Endothelial cell of umbilical vein (primary cell): ENCODE measurements around the gene MED29.

Source experiments
- GATA2 ChIP-seq: IDR thresholded peaks from 2 replicates; pipeline ENCODE4 v1.7.0; 2011; ENCODE audit warnings: low read depth, mild to moderate bottlenecking, moderate library complexity, mixed read lengths, low read length; ENCODE audit not compliant: insufficient read length, insufficient read depth
- JUN ChIP-seq: IDR thresholded peaks from 2 replicates; pipeline ENCODE4 v1.6.1; 2011; ENCODE audit warnings: borderline replicate concordance, low read depth; ENCODE audit not compliant: insufficient read length, insufficient read depth
- MAX ChIP-seq: IDR thresholded peaks from 2 replicates; pipeline ENCODE4 v1.6.1; 2011; ENCODE audit not compliant: insufficient read depth, insufficient read length
- POLR2A ChIP-seq: IDR thresholded peaks from 2 replicates; pipeline ENCODE4 v1.6.1; 2012; ENCODE audit warnings: low read depth, mild to moderate bottlenecking, control low read depth, low read length
- POLR2AphosphoS5 ChIP-seq: IDR thresholded peaks from 2 replicates; pipeline ENCODE4 v1.6.1; 2012; ENCODE audit warnings: low read depth, mild to moderate bottlenecking, control low read depth, low read length, moderate library complexity; ENCODE audit not compliant: insufficient read depth
- TF ChIP-seq, protein P1 (sequence below), 2 donors: IDR thresholded peaks; 1 replicate in 1 of 2; 2 replicates in 1 of 2; pipeline ENCODE4 v1.5.1; 2011; ENCODE audit warnings: low read length in 2 of 2, mild to moderate bottlenecking in 2 of 2, moderate library complexity in 2 of 2, control low read depth in 1 of 2, inconsistent platforms in 1 of 2, low read depth in 1 of 2; ENCODE audit not compliant: insufficient read depth in 1 of 2; ENCODE audit errors: extremely low read depth in 1 of 2

DNA sequence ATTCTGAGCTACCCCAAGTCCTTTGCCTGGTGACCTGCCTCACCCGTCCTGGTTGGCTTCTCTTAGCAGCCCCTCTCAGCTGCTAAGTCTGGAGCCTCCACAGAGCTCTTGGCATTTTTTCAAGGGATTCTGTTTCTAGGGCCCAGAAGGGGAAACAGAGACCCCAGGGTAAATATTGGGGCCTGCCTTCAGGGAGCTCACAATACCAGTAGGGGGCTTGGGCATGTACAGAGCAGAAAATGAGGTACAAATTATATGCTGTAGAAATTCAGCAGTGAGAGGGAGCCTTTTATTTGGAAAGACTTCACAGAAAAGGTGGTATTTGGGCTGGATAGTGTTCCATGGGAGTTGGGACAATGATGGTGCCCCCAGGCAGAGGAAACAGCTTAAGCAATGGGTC is 45.2 kb upstream of the MED29 start:
- TF ChIP-seq JUN, result no peak
- TF ChIP-seq, protein P1, sequence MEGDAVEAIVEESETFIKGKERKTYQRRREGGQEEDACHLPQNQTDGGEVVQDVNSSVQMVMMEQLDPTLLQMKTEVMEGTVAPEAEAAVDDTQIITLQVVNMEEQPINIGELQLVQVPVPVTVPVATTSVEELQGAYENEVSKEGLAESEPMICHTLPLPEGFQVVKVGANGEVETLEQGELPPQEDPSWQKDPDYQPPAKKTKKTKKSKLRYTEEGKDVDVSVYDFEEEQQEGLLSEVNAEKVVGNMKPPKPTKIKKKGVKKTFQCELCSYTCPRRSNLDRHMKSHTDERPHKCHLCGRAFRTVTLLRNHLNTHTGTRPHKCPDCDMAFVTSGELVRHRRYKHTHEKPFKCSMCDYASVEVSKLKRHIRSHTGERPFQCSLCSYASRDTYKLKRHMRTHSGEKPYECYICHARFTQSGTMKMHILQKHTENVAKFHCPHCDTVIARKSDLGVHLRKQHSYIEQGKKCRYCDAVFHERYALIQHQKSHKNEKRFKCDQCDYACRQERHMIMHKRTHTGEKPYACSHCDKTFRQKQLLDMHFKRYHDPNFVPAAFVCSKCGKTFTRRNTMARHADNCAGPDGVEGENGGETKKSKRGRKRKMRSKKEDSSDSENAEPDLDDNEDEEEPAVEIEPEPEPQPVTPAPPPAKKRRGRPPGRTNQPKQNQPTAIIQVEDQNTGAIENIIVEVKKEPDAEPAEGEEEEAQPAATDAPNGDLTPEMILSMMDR (IDR thresholded peaks at IDR 0.05; ENCODE audit: extremely low read depth in 1 of 2, insufficient read depth in 1 of 2, low read depth in 1 of 2, low read length in 2 of 2), result no peak
- TF ChIP-seq POLR2AphosphoS5, result no peak
- no peak for TF ChIP-seq MAX
- TF ChIP-seq POLR2A, result no peak
- TF ChIP-seq GATA2, result no peak
